Neuronal stem cell (in vitro differentiated cells): ENCODE measurements around the gene PPP1R7.

Experiments used
- DNase-seq: peaks from one replicate; pipeline ENCODE4 v3.0.0-alpha.2; 2013; ENCODE audit warnings: low spot score
- H2AFZ ChIP-seq: one replicate; pipeline ENCODE4 v1.6.1; 2013; ENCODE audit warnings: mild to moderate bottlenecking, low read length, inconsistent platforms
- H2AK5ac ChIP-seq: 2 replicates; pipeline ENCODE4 v1.6.1; 2013; ENCODE audit warnings: low read depth, mild to moderate bottlenecking, inconsistent platforms, low read length, moderate library complexity, mixed read lengths
- H2BK120ac ChIP-seq: 2 replicates; pipeline ENCODE4 v1.6.1; 2013; ENCODE audit warnings: low read depth, mild to moderate bottlenecking, inconsistent platforms, low read length, moderate library complexity, mixed read lengths
- H2BK12ac ChIP-seq: one replicate; pipeline ENCODE4 v1.6.1; 2013; ENCODE audit warnings: low read length, inconsistent platforms
- H2BK15ac ChIP-seq: 2 replicates; pipeline ENCODE4 v1.6.1; 2013; ENCODE audit warnings: mild to moderate bottlenecking, low read length, inconsistent platforms, mixed read lengths
- H2BK5ac ChIP-seq: one replicate; pipeline ENCODE4 v1.6.1; 2013; ENCODE audit warnings: inconsistent platforms, mild to moderate bottlenecking, low read length, moderate library complexity
- H3K14ac ChIP-seq: one replicate; pipeline ENCODE4 v1.6.1; 2013; ENCODE audit warnings: low read length, inconsistent platforms
- H3K18ac ChIP-seq: 2 replicates; pipeline ENCODE4 v1.6.1; 2013; ENCODE audit warnings: low read length, inconsistent platforms
- H3K23ac ChIP-seq: 2 replicates; pipeline ENCODE4 v1.6.1; 2013; ENCODE audit warnings: low read depth, mild to moderate bottlenecking, mixed read lengths, low read length, inconsistent platforms; ENCODE audit not compliant: poor library complexity
- H3K27ac ChIP-seq: replicated peaks from 3 replicates; pipeline ENCODE4 v1.5.1; 2013; ENCODE audit warnings: low read length, inconsistent platforms
- H3K27me3 ChIP-seq, 3 experiments: 2 replicates each; pipeline ENCODE4 v1.6.1; 2013; ENCODE audit warnings: low read length in 3 of 3, mild to moderate bottlenecking in 2 of 3, inconsistent platforms in 1 of 3, low read depth in 1 of 3, mixed read lengths in 1 of 3, moderate library complexity in 1 of 3; ENCODE audit not compliant: control insufficient read depth in 3 of 3, insufficient read depth in 3 of 3
- H3K36me3 ChIP-seq, 2 donors: replicated peaks in 1 of 2; 2 replicates each; pipeline ENCODE4 v1.6.1; 2013; ENCODE audit warnings: low read length in 2 of 2; ENCODE audit not compliant: control insufficient read depth in 2 of 2, insufficient read depth in 2 of 2
- H3K4ac ChIP-seq: 2 replicates; pipeline ENCODE4 v1.6.1; 2013; ENCODE audit warnings: inconsistent platforms, mild to moderate bottlenecking, low read length, moderate library complexity
- H3K4me1 ChIP-seq, 2 donors: 1 replicate in 1 of 2; 2 replicates in 1 of 2; pipeline ENCODE4 v1.6.1; 2013; ENCODE audit warnings: low read length in 2 of 2, low read depth in 1 of 2; ENCODE audit not compliant: control insufficient read depth in 2 of 2, insufficient read depth in 1 of 2
- H3K4me2 ChIP-seq: one replicate; pipeline ENCODE4 v1.6.1; 2013; ENCODE audit warnings: mild to moderate bottlenecking, low read length, inconsistent platforms; ENCODE audit not compliant: insufficient read depth, poor library complexity, severe bottlenecking
- H3K4me3 ChIP-seq, 2 donors: 2 replicates each; pipeline ENCODE4 v1.5.1; 2013; ENCODE audit warnings: low read length in 2 of 2, mild to moderate bottlenecking in 2 of 2, inconsistent platforms in 1 of 2, moderate library complexity in 1 of 2
- H3K79me1 ChIP-seq: one replicate; pipeline ENCODE4 v1.6.1; 2013; ENCODE audit warnings: low read depth, mild to moderate bottlenecking, inconsistent platforms, low read length, moderate library complexity
- H3K9ac ChIP-seq: one replicate; pipeline ENCODE4 v1.6.1; 2013; ENCODE audit warnings: mild to moderate bottlenecking, low read depth, low read length, inconsistent platforms; ENCODE audit not compliant: poor library complexity
- H3K9me3 ChIP-seq, 2 donors: replicated peaks in 1 of 2; 2 replicates each; pipeline versions ENCODE3 to v1.6.1; 2013; ENCODE audit warnings: low read length in 2 of 2, mild to moderate bottlenecking in 2 of 2, inconsistent platforms in 1 of 2, low read depth in 1 of 2, mixed read lengths in 1 of 2, moderate library complexity in 1 of 2; ENCODE audit not compliant: control insufficient read depth in 2 of 2, insufficient read depth in 1 of 2
- H4K8ac ChIP-seq: one replicate; pipeline ENCODE4 v1.6.1; 2013; ENCODE audit warnings: low read depth, mild to moderate bottlenecking, inconsistent platforms, low read length, moderate library complexity
- H4K91ac ChIP-seq: one replicate; pipeline ENCODE4 v1.6.1; 2013; ENCODE audit warnings: low read length, low read depth, mild to moderate bottlenecking, inconsistent platforms; ENCODE audit not compliant: poor library complexity
- WGBS, 2 donors: extraction: QIAGEN DNeasy Blood & Tissue Kit; methylation state at CpG; one replicate each; pipeline ENCODE4 v1.1.7; 2013; ENCODE audit warnings: missing lambda C conversion rate in 2 of 2, mixed read lengths in 1 of 2; ENCODE audit not compliant: insufficient read length in 2 of 2, insufficient replicate concordance in 1 of 2; ENCODE audit errors: extremely low coverage in 2 of 2; 5-methylcytosine and 5-hydroxymethylcytosine counted together

The PPP1R7 gene

DNA sequence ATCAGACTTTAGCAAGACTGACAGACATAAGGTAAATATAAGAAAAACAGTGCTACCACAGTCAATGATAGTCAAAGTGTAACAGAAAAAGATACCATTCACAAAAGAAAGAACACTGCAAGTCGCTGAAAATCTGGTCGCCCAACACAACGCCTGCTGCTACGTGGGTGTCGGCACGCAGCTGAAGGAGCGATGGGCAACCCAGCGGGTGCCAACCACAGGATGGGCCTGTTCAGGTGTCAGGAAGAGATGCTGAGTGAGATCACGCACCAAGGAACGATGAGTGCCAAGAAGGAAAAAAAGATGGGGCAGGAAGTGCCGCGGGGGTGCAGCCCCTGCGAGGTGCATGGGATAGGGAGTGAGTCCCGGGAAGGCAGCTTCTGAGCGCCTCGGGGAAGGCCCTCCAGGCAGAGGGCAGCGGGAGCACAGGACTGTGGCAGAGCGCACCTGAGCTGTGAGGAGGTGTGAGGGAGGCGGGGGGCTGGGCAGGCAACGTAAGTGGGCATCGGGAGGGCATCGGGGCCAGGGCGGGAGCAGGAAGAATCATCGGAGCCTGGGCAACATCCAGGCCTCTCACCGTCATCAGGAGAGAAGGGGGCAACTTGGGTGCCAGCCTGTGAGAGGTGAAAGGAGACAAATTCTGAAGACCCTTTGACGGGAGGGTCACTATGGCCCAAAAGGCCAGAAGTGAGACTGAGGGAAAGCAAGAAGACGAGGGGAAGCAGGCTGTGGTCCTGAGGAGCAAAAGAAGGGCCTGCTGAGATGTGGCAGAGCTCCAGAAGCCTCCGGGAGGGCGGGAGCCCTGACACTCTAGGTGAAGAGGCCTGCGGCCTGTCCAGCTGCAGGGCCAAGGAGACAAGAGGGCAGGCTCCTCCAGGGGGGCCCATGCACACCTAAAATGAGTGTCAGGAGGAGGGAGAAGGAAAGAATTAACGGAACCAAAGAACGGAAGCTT lies 33.4 kb upstream of the PPP1R7 start:
- Histone ChIP-seq H2AFZ (no peak overlapping the region), H2BK5ac (no peak overlapping the region), H3K79me1 (peaks cover 3% of the 10 kb centered on the region), H4K8ac (no peak overlapping the region), H3K4me2 (no peak overlapping the region), H3K36me3 (peaks cover 17 to 74% of the 10 kb centered on the region in 2 donors), H3K4ac (no peak overlapping the region), H3K9me3 (no peaks in the 10 kb centered on the region), H2BK120ac (no peak overlapping the region), H3K14ac (no peak overlapping the region), H3K27me3 (no peaks in the 10 kb centered on the region), H3K27ac (no peak overlapping the region), H3K9ac (no peak overlapping the region), H3K23ac (no peak overlapping the region), H2BK12ac (peak overlapping the region; percentile 41), H2BK15ac (no peak overlapping the region), H2AK5ac (no peak overlapping the region), H4K91ac (no peak overlapping the region), H3K4me3 (no peak overlapping the region), H3K4me1 (no peaks in the 10 kb centered on the region), H3K18ac (no peak overlapping the region)
- no CpG with 5 or more reads among the region's 32 CpGs for WGBS, 2 donors
- no peak for DNase-seq

GRCh38 chr2:241118737-241119505 lies 31.3 kb upstream of the PPP1R7 start:
- no peak overlapping the region for H3K27ac ChIP-seq
- H3K9ac ChIP-seq = no peak overlapping the region
- no CpG with 5 or more reads among the region's 24 CpGs for WGBS, 2 donors
- no peak overlapping the region for H2BK5ac ChIP-seq
- no peaks in the 10 kb centered on the region for H3K27me3 ChIP-seq
- no peak overlapping the region for H3K14ac ChIP-seq
- no peak overlapping the region for H2AFZ ChIP-seq
- no peak overlapping the region for H3K18ac ChIP-seq
- H4K91ac ChIP-seq = no peak overlapping the region
- no peak overlapping the region for H2BK15ac ChIP-seq
- H3K4ac ChIP-seq = no peak overlapping the region
- H3K4me3 ChIP-seq = no peak overlapping the region
- H3K4me1 ChIP-seq = no peaks in the 10 kb centered on the region
- H3K79me1 ChIP-seq = peaks cover 5% of the 10 kb centered on the region
- no peak overlapping the region for H3K4me2 ChIP-seq
- no peak for DNase-seq
- H3K23ac ChIP-seq = no peak overlapping the region
- H3K36me3 ChIP-seq = peaks cover 24 to 71% of the 10 kb centered on the region in 2 donors
- no peak overlapping the region for H4K8ac ChIP-seq
- no peak overlapping the region for H2BK120ac ChIP-seq
- no peak overlapping the region for H2BK12ac ChIP-seq
- no peak overlapping the region for H2AK5ac ChIP-seq
- H3K9me3 ChIP-seq = no peaks in the 10 kb centered on the region

GRCh38 chr2:241120440-241120839 lies 29.8 kb upstream of the PPP1R7 start:
- Histone ChIP-seq H3K4me2 (no peak overlapping the region), H2BK15ac (no peak overlapping the region), H2BK12ac (no peak overlapping the region), H3K23ac (no peak overlapping the region), H3K4me3 (no peak overlapping the region), H4K8ac (no peak overlapping the region), H2BK5ac (no peak overlapping the region), H3K4me1 (no peaks in the 10 kb centered on the region), H3K14ac (no peak overlapping the region), H3K9ac (no peak overlapping the region), H3K18ac (no peak overlapping the region), H2AFZ (no peak overlapping the region), H3K9me3 (no peaks in the 10 kb centered on the region), H3K79me1 (peaks cover 6% of the 10 kb centered on the region), H4K91ac (no peak overlapping the region), H2BK120ac (no peak overlapping the region), H3K27ac (no peak overlapping the region), H3K4ac (no peak overlapping the region), H3K36me3 (peaks cover 23 to 63% of the 10 kb centered on the region in 2 donors), H3K27me3 (no peaks in the 10 kb centered on the region), H2AK5ac (no peak overlapping the region)
- WGBS, 2 donors = no CpG with 5 or more reads among the region's 2 CpGs
- no peak for DNase-seq

GRCh38 chr2:241121008-241121407 lies 29.3 kb upstream of the PPP1R7 start:
- no peak overlapping the region for H3K4me2 ChIP-seq
- H2BK12ac ChIP-seq = no peak overlapping the region
- no peak overlapping the region for H2BK15ac ChIP-seq
- no peak overlapping the region for H4K91ac ChIP-seq
- H3K18ac ChIP-seq = no peak overlapping the region
- H3K4me3 ChIP-seq = no peak overlapping the region
- H3K79me1 ChIP-seq = peaks cover 6% of the 10 kb centered on the region
- no peak overlapping the region for H3K4ac ChIP-seq
- H3K14ac ChIP-seq = no peak overlapping the region
- no peak overlapping the region for H2BK120ac ChIP-seq
- H2AK5ac ChIP-seq = no peak overlapping the region
- no peaks in the 10 kb centered on the region for H3K9me3 ChIP-seq
- H3K27me3 ChIP-seq = no peaks in the 10 kb centered on the region
- H3K23ac ChIP-seq = no peak overlapping the region
- H3K36me3 ChIP-seq = peaks cover 21 to 64% of the 10 kb centered on the region in 2 donors
- H3K9ac ChIP-seq = no peak overlapping the region
- no peak overlapping the region for H2AFZ ChIP-seq
- no CpG with 5 or more reads among the region's 5 CpGs for WGBS, 2 donors
- H2BK5ac ChIP-seq = no peak overlapping the region
- DNase-seq = no peak
- no peaks in the 10 kb centered on the region for H3K4me1 ChIP-seq
- H3K27ac ChIP-seq = no peak overlapping the region
- no peak overlapping the region for H4K8ac ChIP-seq
